ENCODE results near the gene ZNF280A. TPM values are rescaled to one million over a fixed set of nuclear protein-coding genes. Genes with fewer than 3 reads are reported as not detected.
"Not testable (repeated sequence)": the region's sequence is repeated elsewhere in the genome, so short reads cannot be mapped to it uniquely, and the experiment has no call there.

The ZNF280A gene
- total and polyA plus RNA-seq, 2 experiments from 2014 or later: 0.44 to 0.47 TPM

DNA sequence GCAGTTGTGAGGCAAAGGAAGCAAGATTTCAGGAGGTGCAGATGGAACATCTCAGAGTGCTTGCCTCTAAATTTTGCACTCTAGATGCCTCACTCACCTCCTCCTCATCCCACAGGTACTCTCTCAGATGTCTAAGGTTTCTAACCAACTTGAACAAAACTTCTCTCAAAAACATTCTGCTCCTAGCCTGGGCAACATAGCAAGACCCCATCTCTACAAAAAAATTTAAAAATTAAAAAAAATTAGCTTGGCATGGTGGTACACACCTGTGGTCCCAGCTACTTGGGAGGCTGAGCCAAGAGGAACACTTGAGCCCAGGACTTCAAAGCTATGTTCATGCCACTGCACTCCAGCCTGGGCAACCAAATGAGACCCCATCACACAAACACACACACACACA is 4.2 kb downstream of the ZNF280A start:
- H3K4me1 ChIP-seq (ENCODE audit: insufficient read depth): no peaks in the 10 kb centered on the region
- no peaks in the 10 kb centered on the region for H3K9me3 ChIP-seq (ENCODE audit: low read depth)
- H3K4me3 ChIP-seq: no peak overlapping the region
- H2AFZ ChIP-seq: no peak overlapping the region
- H3K4me2 ChIP-seq: no peak overlapping the region
- H3K36me3 ChIP-seq (replicated peaks; ENCODE audit: insufficient read depth, low read depth): no peaks in the 10 kb centered on the region
- no peaks in the 10 kb centered on the region for H3K27me3 ChIP-seq
- no peaks in the 10 kb centered on the region for H3K79me2 ChIP-seq
- no peak for DNase-seq (ENCODE audit: low spot score)
- no peaks in the 10 kb centered on the region for H3K9me2 ChIP-seq (replicated peaks; ENCODE audit: insufficient read depth)
- TF ChIP-seq CTCF (IDR thresholded peaks at IDR 0.05; ENCODE audit: poor library complexity) (no peak), EZH2 (IDR thresholded peaks at IDR 0.05; ENCODE audit: borderline replicate concordance) (no peak), EZH2phosphoT487 (IDR thresholded peaks at IDR 0.05; ENCODE audit: low read depth, severe bottlenecking, unreplicated experiment) (no peak)
- H3K27ac ChIP-seq: no peak overlapping the region
- no peaks in the 10 kb centered on the region for H4K20me1 ChIP-seq (ENCODE audit: insufficient read depth, poor library complexity, severe bottlenecking)

- not testable (repeated sequence) for H3K4me1 ChIP-seq (ENCODE audit: insufficient read depth); H3K9me2 ChIP-seq (replicated peaks; ENCODE audit: insufficient read depth); H3K27me3 ChIP-seq; H4K20me1 ChIP-seq (ENCODE audit: insufficient read depth, poor library complexity, severe bottlenecking); H2AFZ ChIP-seq; H3K4me3 ChIP-seq; H3K4me2 ChIP-seq; H3K9me3 ChIP-seq (ENCODE audit: low read depth); H3K36me3 ChIP-seq (replicated peaks; ENCODE audit: insufficient read depth, low read depth); H3K79me2 ChIP-seq
- WGBS (ENCODE audit: low lambda C conversion rate, missing lambda C conversion rate): 53% methylated on average over 8 of the region's 8 CpGs
- peak; percentile 8 for DNase-seq (ENCODE audit: low spot score)
- peak overlapping the region; percentile 30 for H3K27ac ChIP-seq
Measured at GRCh38 chr22:22514431-22514830, 5.6 kb downstream of the ZNF280A start.

GRCh38 chr22:22513619-22514018 is 6.5 kb downstream of the ZNF280A start:
- TF ChIP-seq EZH2phosphoT487 (IDR thresholded peaks at IDR 0.05; ENCODE audit: low read depth, severe bottlenecking, unreplicated experiment): no peak
- TF ChIP-seq EZH2 (IDR thresholded peaks at IDR 0.05; ENCODE audit: borderline replicate concordance): no peak
- TF ChIP-seq CTCF (IDR thresholded peaks at IDR 0.05; ENCODE audit: poor library complexity): no peak
- Histone ChIP-seq H3K36me3 (replicated peaks; ENCODE audit: insufficient read depth, low read depth) (no peaks in the 10 kb centered on the region), H3K4me3 (no peak overlapping the region), H3K9me3 (ENCODE audit: low read depth) (no peaks in the 10 kb centered on the region), H3K9me2 (replicated peaks; ENCODE audit: insufficient read depth) (no peaks in the 10 kb centered on the region), H2AFZ (no peak overlapping the region), H3K27ac (no peak overlapping the region), H3K79me2 (no peaks in the 10 kb centered on the region), H3K27me3 (no peaks in the 10 kb centered on the region), H3K4me1 (ENCODE audit: insufficient read depth) (no peaks in the 10 kb centered on the region), H3K4me2 (no peak overlapping the region), H4K20me1 (ENCODE audit: insufficient read depth, poor library complexity, severe bottlenecking) (no peaks in the 10 kb centered on the region)
- 93% methylated on average over 2 of the region's 2 CpGs for WGBS (ENCODE audit: low lambda C conversion rate, missing lambda C conversion rate)
- no peak for DNase-seq (ENCODE audit: low spot score)

DNA sequence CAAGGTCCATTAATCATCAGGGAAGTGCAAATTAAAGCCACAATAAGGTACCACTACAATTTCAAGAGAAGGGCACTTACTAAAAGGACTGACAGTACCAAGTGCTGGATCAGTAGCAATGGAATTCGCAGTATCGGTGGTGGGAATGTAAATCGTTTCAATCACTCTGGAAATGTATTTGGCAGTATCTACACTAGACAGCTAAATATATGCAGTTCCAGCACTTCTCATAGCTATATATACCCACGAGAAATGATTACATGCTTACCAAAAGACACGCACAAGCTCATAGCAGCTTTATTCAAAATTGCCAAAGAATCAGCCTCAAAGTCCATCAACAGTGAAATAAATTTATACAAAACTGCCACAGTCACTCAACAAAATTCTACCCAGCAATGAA is 7.1 kb downstream of the ZNF280A start:
- H3K27ac ChIP-seq: no peak overlapping the region
- H3K9me2 ChIP-seq (replicated peaks; ENCODE audit: insufficient read depth): no peaks in the 10 kb centered on the region
- no peaks in the 10 kb centered on the region for H3K4me1 ChIP-seq (ENCODE audit: insufficient read depth)
- no peaks in the 10 kb centered on the region for H3K27me3 ChIP-seq
- H3K4me3 ChIP-seq: no peak overlapping the region
- H3K79me2 ChIP-seq: no peaks in the 10 kb centered on the region
- no peaks in the 10 kb centered on the region for H3K36me3 ChIP-seq (replicated peaks; ENCODE audit: insufficient read depth, low read depth)
- no peaks in the 10 kb centered on the region for H4K20me1 ChIP-seq (ENCODE audit: insufficient read depth, poor library complexity, severe bottlenecking)
- TF ChIP-seq CTCF (IDR thresholded peaks at IDR 0.05; ENCODE audit: poor library complexity) (no peak), EZH2phosphoT487 (IDR thresholded peaks at IDR 0.05; ENCODE audit: low read depth, severe bottlenecking, unreplicated experiment) (no peak), EZH2 (IDR thresholded peaks at IDR 0.05; ENCODE audit: borderline replicate concordance) (no peak)
- H3K9me3 ChIP-seq (ENCODE audit: low read depth): no peaks in the 10 kb centered on the region
- DNase-seq (ENCODE audit: low spot score): no peak
- 85% methylated on average over 5 of the region's 5 CpGs for WGBS (ENCODE audit: low lambda C conversion rate, missing lambda C conversion rate)
- no peak overlapping the region for H2AFZ ChIP-seq
- H3K4me2 ChIP-seq: no peak overlapping the region

DNA sequence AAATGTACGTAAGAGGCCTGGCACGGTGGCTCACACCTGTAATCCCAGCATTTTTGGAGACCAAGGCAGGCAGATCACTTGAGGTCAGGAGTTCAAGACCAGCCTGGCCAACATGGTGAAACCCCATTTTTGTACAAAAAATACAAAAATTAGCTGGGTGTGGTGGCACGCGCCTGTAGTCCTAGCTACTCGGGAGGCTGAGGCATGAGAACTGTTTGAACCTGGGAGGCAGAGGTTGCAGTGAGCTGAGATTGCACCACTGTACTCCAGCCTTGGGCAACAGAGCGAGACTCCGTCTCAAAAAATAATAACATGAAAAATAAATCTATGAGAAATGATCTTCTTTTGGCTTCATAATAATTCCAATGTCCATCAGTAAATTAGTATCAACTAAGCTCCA is 9.2 kb downstream of the ZNF280A start:
- H3K27me3 ChIP-seq, H3K4me3 ChIP-seq: not testable (repeated sequence)

GRCh38 chr22:22509912-22510311 is 10.2 kb downstream of the ZNF280A start:
- not testable (repeated sequence) for H3K27ac ChIP-seq, H2AFZ ChIP-seq
- WGBS (ENCODE audit: low lambda C conversion rate, missing lambda C conversion rate): 94% methylated on average over 6 of the region's 6 CpGs

More for the DNA sequence above, 9.2 kb downstream of the ZNF280A start:
- not testable (repeated sequence) for H4K20me1 ChIP-seq (ENCODE audit: insufficient read depth, poor library complexity, severe bottlenecking); H3K9me2 ChIP-seq (replicated peaks; ENCODE audit: insufficient read depth); H3K36me3 ChIP-seq (replicated peaks; ENCODE audit: insufficient read depth, low read depth); H3K4me2 ChIP-seq; H2AFZ ChIP-seq; H3K4me1 ChIP-seq (ENCODE audit: insufficient read depth); H3K27ac ChIP-seq; DNase-seq (ENCODE audit: low spot score); H3K79me2 ChIP-seq; H3K9me3 ChIP-seq (ENCODE audit: low read depth)
- WGBS (ENCODE audit: low lambda C conversion rate, missing lambda C conversion rate): 92% methylated on average over 7 of the region's 7 CpGs

More at GRCh38 chr22:22509912-22510311, 10.2 kb downstream of the ZNF280A start:
- H4K20me1 ChIP-seq (ENCODE audit: insufficient read depth, poor library complexity, severe bottlenecking); H3K9me2 ChIP-seq (replicated peaks; ENCODE audit: insufficient read depth); H3K9me3 ChIP-seq (ENCODE audit: low read depth); H3K36me3 ChIP-seq (replicated peaks; ENCODE audit: insufficient read depth, low read depth); H3K4me1 ChIP-seq (ENCODE audit: insufficient read depth); H3K27me3 ChIP-seq; DNase-seq (ENCODE audit: low spot score); H3K79me2 ChIP-seq; H3K4me3 ChIP-seq; H3K4me2 ChIP-seq: not testable (repeated sequence)

All from hepatocyte (in vitro differentiated cells).